HFF-Myc (cell line): ENCODE results near the gene ADD3.
A peak's percentile ranks its signal among the peaks of the same experiment; 100 is the strongest.
"Not testable (repeated sequence)": the region's sequence is repeated elsewhere in the genome, so short reads cannot be mapped to it uniquely, and the experiment has no call there.

Experiments used
- DNase-seq: peaks from one replicate; pipeline ENCODE4 v3.0.0-alpha.2; 2011; ENCODE audit warnings: low read depth; ENCODE audit errors: extremely low read depth
- H3K4me3 ChIP-seq: replicated peaks from 2 replicates; pipeline ENCODE4 v1.5.1; 2011; ENCODE audit warnings: low read depth, mild to moderate bottlenecking, control low read depth, low read length
- CTCF ChIP-seq: IDR thresholded peaks from 2 replicates; pipeline ENCODE4 v1.5.1; 2012; ENCODE audit warnings: mild to moderate bottlenecking, low read depth, low read length, control low read depth; ENCODE audit errors: missing control alignments

Gene ADD3

GRCh38 chr10:109977382-109977806 is 30.4 kb upstream of the ADD3 start:
- H3K4me3 ChIP-seq = no peak overlapping the region
- TF ChIP-seq CTCF = no peak
- no peak for DNase-seq

GRCh38 chr10:109978481-109978880 is 29.3 kb upstream of the ADD3 start:
- no peak overlapping the region for H3K4me3 ChIP-seq
- no peak for DNase-seq
- TF ChIP-seq CTCF = peak; percentile 79

GRCh38 chr10:109979215-109979614 is 28.6 kb upstream of the ADD3 start:
- H3K4me3 ChIP-seq = no peak overlapping the region
- no peak for DNase-seq
- no peak for TF ChIP-seq CTCF

- H3K4me3 ChIP-seq = no peak overlapping the region
- no peak for TF ChIP-seq CTCF
- no peak for DNase-seq
These were observed 26.1 kb upstream of the ADD3 start for GRCh38 chr10:109981650-109982049.

- no peak overlapping the region for H3K4me3 ChIP-seq
- TF ChIP-seq CTCF = no peak
- DNase-seq = no peak
These were observed 25.7 kb upstream of the ADD3 start for GRCh38 chr10:109982123-109982522.

- no peak overlapping the region for H3K4me3 ChIP-seq
- no peak for TF ChIP-seq CTCF
- DNase-seq = no peak
These were observed 25.0 kb upstream of the ADD3 start for GRCh38 chr10:109982812-109983211.

- H3K4me3 ChIP-seq = no peak overlapping the region
- no peak for DNase-seq
- TF ChIP-seq CTCF = no peak
These were observed 23.8 kb upstream of the ADD3 start for GRCh38 chr10:109984013-109984412.

- not testable (repeated sequence) for H3K4me3 ChIP-seq
These were observed 22.0 kb upstream of the ADD3 start for GRCh38 chr10:109985768-109986167.

More at GRCh38 chr10:109985768-109986167, 22.0 kb upstream of the ADD3 start:
- not testable (repeated sequence) for DNase-seq
